Activated T-helper 9 cell treated with anti-CD3 and anti-CD28 coated beads, Interleukin-2, amount 50 U/mL, for 16 hours (primary cell): ENCODE data around the gene AFF1.
"Not testable (repeated sequence)": the region's sequence is repeated elsewhere in the genome, so short reads cannot be mapped to it uniquely, and the experiment has no call there.

Experiments used
- DNase-seq: peaks from one replicate; pipeline ENCODE4 v3.0.0-alpha.2; 2020; ENCODE audit warnings: low read depth

Gene AFF1

GRCh38 chr4:87116231-87116630, 181.4 kb downstream of the AFF1 start:
- no peak for DNase-seq

- no peak for DNase-seq
These were observed 182.4 kb downstream of the AFF1 start for GRCh38 chr4:87117051-87117731.

GRCh38 chr4:87117732-87118075, 182.9 kb downstream of the AFF1 start:
- DNase-seq = no peak

GRCh38 chr4:87118421-87118820, 183.6 kb downstream of the AFF1 start:
- DNase-seq = no peak

GRCh38 chr4:87118826-87119225, 184.0 kb downstream of the AFF1 start:
- no peak for DNase-seq

- DNase-seq = no peak
These were observed 185.2 kb downstream of the AFF1 start for GRCh38 chr4:87120010-87120409.

GRCh38 chr4:87120411-87121162, 185.8 kb downstream of the AFF1 start:
- DNase-seq = no peak

- DNase-seq = no peak
These were observed 186.7 kb downstream of the AFF1 start for GRCh38 chr4:87121341-87122065.

- no peak for DNase-seq
These were observed 187.4 kb downstream of the AFF1 start for GRCh38 chr4:87122252-87122651.

GRCh38 chr4:87126056-87126455, 191.2 kb downstream of the AFF1 start:
- no peak for DNase-seq

GRCh38 chr4:87128006-87128705, 193.3 kb downstream of the AFF1 start:
- DNase-seq = no peak

GRCh38 chr4:87129681-87130080, 194.9 kb downstream of the AFF1 start:
- no peak for DNase-seq

GRCh38 chr4:87130985-87131703, 196.3 kb downstream of the AFF1 start:
- DNase-seq = no peak

- no peak for DNase-seq
These were observed 197.2 kb downstream of the AFF1 start for GRCh38 chr4:87132035-87132434.

- DNase-seq = no peak
These were observed 198.4 kb downstream of the AFF1 start for GRCh38 chr4:87133183-87133582.

- no peak for DNase-seq
These were observed 199.3 kb downstream of the AFF1 start for GRCh38 chr4:87134122-87134521.

- DNase-seq = no peak
These were observed 206.6 kb downstream of the AFF1 start for GRCh38 chr4:87141428-87141827.

- no peak for DNase-seq
These were observed 209.5 kb downstream of the AFF1 start for GRCh38 chr4:87144356-87144755.

- not testable (repeated sequence) for DNase-seq
These were observed 211.1 kb downstream of the AFF1 start for GRCh38 chr4:87145934-87146333.

GRCh38 chr4:87147116-87147515, 212.3 kb downstream of the AFF1 start:
- no peak for DNase-seq

- DNase-seq = no peak
These were observed 215.9 kb downstream of the AFF1 start for GRCh38 chr4:87150498-87151261.
